Endothelial cell of umbilical vein (primary cell): ENCODE measurements around the gene KCNA3. TPM values are rescaled to one million over a fixed set of nuclear protein-coding genes. Genes with fewer than 3 reads are reported as not detected.

Experiments used
- BruUV-seq: library from RNA; stranded (reverse); fragments of 400-500 nt; replicated peaks from 2 replicates; lab custom pipeline; 2021; lab: Mats Ljungman, UMichigan
- CTCF ChIA-PET: fragments of 300-600, 350-600 bp; sonication (Branson Sonifier 250); formaldehyde crosslinking; loops from one replicate; lab custom pipeline; 2021; ENCODE audit warnings: antibody characterized with exemption, inconsistent platforms; lab: Charles Lee
- POLR2A ChIA-PET: fragments of 300-600, 350-600 bp; sonication (Branson Sonifier 250); formaldehyde crosslinking; loops from one replicate; lab custom pipeline; 2021; ENCODE audit warnings: antibody characterized with exemption, inconsistent platforms; lab: Charles Lee
- DNase-seq: peaks from one replicate; pipeline ENCODE4 v3.0.0-alpha.2; 2011; ENCODE audit warnings: low read depth, low spot score
- FAIRE-seq: peaks from 2 replicates; lab custom pipeline; 2011; peaks lifted over from hg19 to GRCh38; lab: Jason Lieb, UNC
- H2AFZ ChIP-seq: 2 replicates; pipeline ENCODE4 v1.6.0; 2012; ENCODE audit warnings: low read depth, low read length, control low read depth, inconsistent platforms
- H3K27ac ChIP-seq: 2 replicates; pipeline ENCODE4 v1.5.1; 2011; ENCODE audit warnings: low read depth, mild to moderate bottlenecking, control low read depth, low read length, moderate library complexity; ENCODE audit not compliant: insufficient read depth
- H3K27me3 ChIP-seq, 2 experiments: 2 replicates each; pipeline versions ENCODE4 v1.6.0 to v1.6.1; 2011; ENCODE audit warnings: low read length in 2 of 2, mixed read lengths in 1 of 2; ENCODE audit not compliant: control insufficient read depth in 2 of 2, insufficient read depth in 2 of 2
- H3K36me3 ChIP-seq, 2 experiments: 2 replicates in 1 of 2; 3 replicates in 1 of 2; pipeline ENCODE4 v1.5.1; 2011; ENCODE audit warnings: low read length in 2 of 2, mild to moderate bottlenecking in 1 of 2, moderate library complexity in 1 of 2; ENCODE audit not compliant: control insufficient read depth in 2 of 2, insufficient read depth in 2 of 2; ENCODE audit errors: extremely low read depth in 1 of 2
- H3K4me1 ChIP-seq: 3 replicates; pipeline ENCODE4 v1.5.1; 2011; ENCODE audit warnings: mild to moderate bottlenecking, low read length; ENCODE audit not compliant: control insufficient read depth, insufficient read depth; ENCODE audit errors: extremely low read depth
- H3K4me2 ChIP-seq: 2 replicates; pipeline ENCODE4 v1.6.1; 2011; ENCODE audit warnings: low read length, control low read depth, mixed read lengths; ENCODE audit not compliant: insufficient read depth
- H3K4me3 ChIP-seq, 3 experiments: fragments of 200-600 bp in 1 of 3; sonication (generic), shearing (Covaris generic) in 1 of 3; replicated peaks in 1 of 3; 2 replicates each; pipeline ENCODE4 v1.5.1; 2011 to 2016; ENCODE audit warnings: control low read depth in 3 of 3, low read length in 3 of 3, mild to moderate bottlenecking in 2 of 3, inconsistent platforms in 1 of 3, low read depth in 1 of 3, moderate library complexity in 1 of 3; ENCODE audit not compliant: insufficient read depth in 1 of 3
- H3K79me2 ChIP-seq: 2 replicates; pipeline ENCODE4 v1.6.0; 2012; ENCODE audit warnings: low read length, inconsistent platforms; ENCODE audit not compliant: control insufficient read depth, insufficient read depth
- H3K9ac ChIP-seq: replicated peaks from 2 replicates; pipeline ENCODE3; 2011; ENCODE audit warnings: low read length, control low read depth; ENCODE audit not compliant: insufficient read depth; ENCODE audit errors: extremely low read depth
- H3K9me1 ChIP-seq: replicated peaks from 3 replicates; pipeline ENCODE4 v1.6.0; 2011; ENCODE audit warnings: mild to moderate bottlenecking, low read length; ENCODE audit not compliant: control insufficient read depth, insufficient read depth; ENCODE audit errors: extremely low read depth
- H3K9me3 ChIP-seq: replicated peaks from 2 replicates; pipeline ENCODE4 v1.5.1; 2012; ENCODE audit warnings: low read length, inconsistent platforms; ENCODE audit not compliant: control insufficient read depth, insufficient read depth
- H4K20me1 ChIP-seq: replicated peaks from 2 replicates; pipeline ENCODE3; 2011; ENCODE audit warnings: mild to moderate bottlenecking, low read length; ENCODE audit not compliant: control insufficient read depth, insufficient read depth; ENCODE audit errors: extremely low read depth
- CTCF ChIP-seq, 2 donors: IDR thresholded peaks; 1 replicate in 1 of 2; 2 replicates in 1 of 2; pipeline ENCODE4 v1.5.1; 2011; ENCODE audit warnings: low read length in 2 of 2, mild to moderate bottlenecking in 2 of 2, moderate library complexity in 2 of 2, control low read depth in 1 of 2, inconsistent platforms in 1 of 2, low read depth in 1 of 2; ENCODE audit not compliant: insufficient read depth in 1 of 2; ENCODE audit errors: extremely low read depth in 1 of 2
- MYC ChIP-seq: IDR thresholded peaks from one replicate; pipeline ENCODE4 v1.6.1; 2011; ENCODE audit warnings: mild to moderate bottlenecking, low read depth, low read length
- dilution Hi-C: fragments of 300-500 bp; cut with MboI; formaldehyde crosslinking; loops from one replicate; pipeline ENCODE4 v1.15.0; 2019; ENCODE audit warnings: low sequenced_read_pairs; ENCODE audit not compliant: extremely low pct_ligation_motif_present
- intact Hi-C: fragments of 100-400 bp; cut with micrococcal nuclease; formaldehyde crosslinking; loops from one replicate; pipeline ENCODE4 v1.10.0; 2022
- polyA plus RNA-seq, 4 experiments: library from polyadenylated mRNA; depleted of rRNA in 3 of 4; stranded (reverse) in 3 of 4; unstranded in 1 of 4; fragments of >200 nt; gene quantifications; 2 replicates each; pipeline versions ENCODE4 v1.2.1 to v1.2.3, GENCODE V29; 2011 to 2012; ENCODE audit warnings: missing spikeins in 1 of 4
- total RNA-seq: library from RNA; stranded (reverse); gene quantifications from 2 replicates; pipeline ENCODE4 v1.2.3, GENCODE V29; 2021

Gene KCNA3
- total and polyA plus RNA-seq, 2 donors (not counting 3 experiments of a cell fraction or from before 2014, with no cell fraction given): not detected

- ChIA-PET POLR2A (no interaction called here), CTCF (interaction anchor here (1.2 to 3.2 kb wide), 4 partner anchors 134 to 152 kb away, joined by 3 to 30 read pairs (median 10); no protein-coding TSS in a partner anchor)
- peak; percentile 81 for FAIRE-seq
- no peak overlapping the region for H3K9ac ChIP-seq
- no TSS peak for BruUV-seq
- peaks cover 0 to 2% of the 10 kb centered on the region in 2 experiments for H3K27me3 ChIP-seq
- H3K4me2 ChIP-seq: no peak overlapping the region
- H4K20me1 ChIP-seq: no peaks in the 10 kb centered on the region
- no peak overlapping the region for H3K4me3 ChIP-seq
- dilution Hi-C loops (no loop called here), intact Hi-C loops (loop anchor here (1.0 kb wide), 2 partner anchors 135 to 150 kb away; no protein-coding TSS in a partner anchor)
- no peaks in the 10 kb centered on the region for H3K4me1 ChIP-seq
- TF ChIP-seq MYC (no peak), CTCF (IDR thresholded peaks at IDR 0.05; ENCODE audit: extremely low read depth in 1 of 2, insufficient read depth in 1 of 2, low read depth in 1 of 2, low read length in 2 of 2) (peak; percentile 69 to 85)
- DNase-seq: peak; percentile 46
- no peak overlapping the region for H3K27ac ChIP-seq
- no peaks in the 10 kb centered on the region for H3K9me1 ChIP-seq
- H3K9me3 ChIP-seq: no peaks in the 10 kb centered on the region
- no peak overlapping the region for H2AFZ ChIP-seq
- H3K79me2 ChIP-seq: no peaks in the 10 kb centered on the region
- no peaks in the 10 kb centered on the region for H3K36me3 ChIP-seq
Measured at GRCh38 chr1:110630839-110631663, 43.7 kb downstream of the KCNA3 start.
